DOHH2 (cell line): ENCODE measurements around the gene FLRT1.

Experiments used
- H3F3A ChIP-seq: fragments of 200-600 bp; sonication (generic), shearing (Covaris generic); 2 replicates; pipeline ENCODE4 v1.6.0; 2016; ENCODE audit warnings: antibody characterized with exemption, mild to moderate bottlenecking; ENCODE audit not compliant: control insufficient read depth, insufficient read depth
- H3K27ac ChIP-seq: fragments of 200-600 bp; sonication (generic); 2 replicates; pipeline ENCODE4 v1.5.1; 2014; ENCODE audit warnings: low read depth, mild to moderate bottlenecking, low read length, moderate library complexity
- H3K27me3 ChIP-seq: fragments of 200-600 bp; sonication (generic); 2 replicates; pipeline ENCODE4 v1.6.1; 2014; ENCODE audit warnings: mild to moderate bottlenecking, low read length, mixed read lengths; ENCODE audit not compliant: control insufficient read depth
- H3K36me3 ChIP-seq: fragments of 200-600 bp; sonication (generic); 2 replicates; pipeline ENCODE4 v1.6.1; 2014; ENCODE audit warnings: mild to moderate bottlenecking, low read length, moderate library complexity, mixed read lengths; ENCODE audit not compliant: control insufficient read depth
- H3K4me1 ChIP-seq: fragments of 200-600 bp; sonication (generic); 2 replicates; pipeline ENCODE4 v1.6.1; 2014; ENCODE audit warnings: mild to moderate bottlenecking, low read length, mixed read lengths; ENCODE audit not compliant: control insufficient read depth
- H3K4me2 ChIP-seq: fragments of 200-600 bp; sonication (generic); 2 replicates; pipeline ENCODE4 v1.6.0; 2014; ENCODE audit warnings: mild to moderate bottlenecking, low read length, moderate library complexity
- H3K4me3 ChIP-seq: fragments of 200-600 bp; sonication (generic); 2 replicates; pipeline ENCODE4 v1.5.1; 2014; ENCODE audit warnings: mild to moderate bottlenecking, low read length, mixed read lengths
- H3K79me2 ChIP-seq: fragments of 200-600 bp; sonication (generic); 2 replicates; pipeline ENCODE4 v1.6.1; 2014; ENCODE audit warnings: mild to moderate bottlenecking, low read length, mixed read lengths; ENCODE audit not compliant: control insufficient read depth
- H3K9me2 ChIP-seq: fragments of 200-600 bp; sonication (generic); replicated peaks from 2 replicates; pipeline ENCODE4 v1.6.1; 2014; ENCODE audit warnings: mild to moderate bottlenecking, low read length, mixed read lengths; ENCODE audit not compliant: control insufficient read depth
- H3K9me3 ChIP-seq: fragments of 200-600 bp; sonication (generic); 2 replicates; pipeline ENCODE4 v1.6.1; 2014; ENCODE audit warnings: antibody characterized with exemption, low read length, mixed read lengths; ENCODE audit not compliant: control insufficient read depth, insufficient read depth
- H4K20me1 ChIP-seq: fragments of 200-600 bp; sonication (generic); 2 replicates; pipeline ENCODE4 v1.6.0; 2014; ENCODE audit warnings: low read depth, mild to moderate bottlenecking, antibody characterized with exemption, low read length, moderate library complexity; ENCODE audit not compliant: control insufficient read depth, insufficient read depth
- EZH2phosphoT487 ChIP-seq: fragments of 200-600 bp; sonication (generic); IDR thresholded peaks from 2 replicates; pipeline ENCODE4 v1.6.1; 2017; ENCODE audit warnings: borderline replicate concordance, mild to moderate bottlenecking, antibody characterized with exemption, low read length, moderate library complexity, mixed read lengths
- TF ChIP-seq, protein P1 (sequence below): fragments of 200-600 bp; sonication (generic); IDR thresholded peaks from one replicate; pipeline ENCODE4 v1.5.1; 2014; ENCODE audit warnings: antibody characterized with exemption, mild to moderate bottlenecking, low read depth, low read length; ENCODE audit not compliant: poor library complexity, severe bottlenecking

FLRT1 gene

DNA sequence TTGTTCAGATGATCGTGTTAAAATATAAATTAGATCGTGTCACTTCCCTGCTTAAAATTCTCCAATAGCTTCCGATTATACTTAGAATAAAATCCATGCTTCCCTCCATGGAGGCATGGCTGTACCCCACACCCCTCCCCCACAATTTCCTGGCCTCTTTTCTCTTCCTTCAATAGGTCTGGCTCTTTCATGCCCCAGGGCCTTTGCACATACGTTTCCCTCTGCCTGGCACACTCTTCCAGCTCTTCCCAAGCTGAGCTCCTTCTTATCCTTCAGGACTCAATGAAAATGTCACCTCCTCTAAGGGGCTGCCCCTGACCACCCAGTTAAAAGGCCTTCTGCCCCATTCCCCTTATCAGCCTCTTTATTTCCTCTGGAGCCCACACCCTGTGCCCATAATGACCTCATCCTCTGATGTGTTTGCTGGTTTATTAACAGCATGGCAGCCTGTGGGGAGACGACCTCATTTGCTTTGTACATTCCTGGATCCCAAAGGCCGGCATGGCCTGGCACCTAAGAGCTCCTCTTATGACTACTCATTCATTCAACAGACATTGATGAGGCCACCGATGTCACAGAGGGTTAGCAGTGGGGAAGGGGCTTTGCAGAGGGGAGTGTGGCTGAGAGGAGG lies 9.0 kb upstream of the FLRT1 start:
- H3K79me2 ChIP-seq, result no peaks in the 10 kb centered on the region
- no peak overlapping the region for H3K4me2 ChIP-seq
- no peaks in the 10 kb centered on the region for H3K36me3 ChIP-seq
- H3K4me3 ChIP-seq, result no peak overlapping the region
- H3K4me1 ChIP-seq, result peaks cover 14% of the 10 kb centered on the region
- no peaks in the 10 kb centered on the region for H3K9me2 ChIP-seq
- no peaks in the 10 kb centered on the region for H3K9me3 ChIP-seq
- peaks cover 30% of the 10 kb centered on the region for H3K27me3 ChIP-seq
- TF ChIP-seq EZH2phosphoT487, result no peak
- TF ChIP-seq, protein P1, sequence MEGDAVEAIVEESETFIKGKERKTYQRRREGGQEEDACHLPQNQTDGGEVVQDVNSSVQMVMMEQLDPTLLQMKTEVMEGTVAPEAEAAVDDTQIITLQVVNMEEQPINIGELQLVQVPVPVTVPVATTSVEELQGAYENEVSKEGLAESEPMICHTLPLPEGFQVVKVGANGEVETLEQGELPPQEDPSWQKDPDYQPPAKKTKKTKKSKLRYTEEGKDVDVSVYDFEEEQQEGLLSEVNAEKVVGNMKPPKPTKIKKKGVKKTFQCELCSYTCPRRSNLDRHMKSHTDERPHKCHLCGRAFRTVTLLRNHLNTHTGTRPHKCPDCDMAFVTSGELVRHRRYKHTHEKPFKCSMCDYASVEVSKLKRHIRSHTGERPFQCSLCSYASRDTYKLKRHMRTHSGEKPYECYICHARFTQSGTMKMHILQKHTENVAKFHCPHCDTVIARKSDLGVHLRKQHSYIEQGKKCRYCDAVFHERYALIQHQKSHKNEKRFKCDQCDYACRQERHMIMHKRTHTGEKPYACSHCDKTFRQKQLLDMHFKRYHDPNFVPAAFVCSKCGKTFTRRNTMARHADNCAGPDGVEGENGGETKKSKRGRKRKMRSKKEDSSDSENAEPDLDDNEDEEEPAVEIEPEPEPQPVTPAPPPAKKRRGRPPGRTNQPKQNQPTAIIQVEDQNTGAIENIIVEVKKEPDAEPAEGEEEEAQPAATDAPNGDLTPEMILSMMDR, result no peak
- no peaks in the 10 kb centered on the region for H4K20me1 ChIP-seq
- H3K27ac ChIP-seq, result no peak overlapping the region
- H3F3A ChIP-seq, result no peaks in the 10 kb centered on the region

DNA sequence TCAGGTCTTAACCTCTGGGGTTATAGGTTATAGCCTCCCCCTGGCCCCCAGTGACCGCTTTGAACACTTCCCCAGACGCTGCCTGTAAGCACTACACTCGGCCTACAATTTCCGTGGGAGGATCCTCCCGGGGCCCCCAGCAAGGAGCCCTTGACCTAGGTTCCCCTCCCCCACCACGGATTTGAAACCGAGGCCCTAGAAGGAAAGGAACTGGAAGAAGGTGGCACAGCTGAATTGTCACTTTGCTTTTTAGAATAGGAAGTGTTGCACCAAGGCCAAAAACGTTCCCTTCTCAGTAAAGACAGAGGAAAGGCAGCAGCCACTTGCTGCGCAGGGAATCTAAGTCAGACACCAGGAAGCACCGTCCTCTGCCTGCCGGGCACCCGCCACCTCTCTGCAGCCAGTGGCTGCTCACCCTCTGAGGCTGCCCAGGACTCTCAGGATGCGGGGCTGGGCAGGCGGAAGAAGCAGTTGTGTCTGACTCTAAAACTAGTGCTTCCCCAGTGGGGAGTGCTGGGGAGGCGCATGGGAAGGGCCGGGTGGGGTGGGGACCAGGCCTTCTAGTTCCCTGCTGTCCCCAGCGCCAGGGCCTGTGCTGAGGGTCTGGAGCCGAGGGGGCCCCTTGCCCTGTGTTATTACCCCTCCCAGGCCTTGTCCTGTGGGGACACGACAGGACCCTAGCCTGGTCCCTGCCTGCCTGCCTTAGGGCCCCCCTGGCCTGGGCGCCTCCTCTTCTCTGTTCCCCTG lies 7.9 kb upstream of the FLRT1 start:
- Histone ChIP-seq H3K9me2 (no peaks in the 10 kb centered on the region), H3K36me3 (no peaks in the 10 kb centered on the region), H3K4me2 (peak overlapping the region; percentile 20; the same call in 1 of the 2 replicates), H3K4me3 (no peak overlapping the region), H3K9me3 (no peaks in the 10 kb centered on the region), H3F3A (no peaks in the 10 kb centered on the region), H3K4me1 (peaks cover 14% of the 10 kb centered on the region), H3K27ac (no peak overlapping the region), H3K79me2 (no peaks in the 10 kb centered on the region), H3K27me3 (peaks cover 33% of the 10 kb centered on the region), H4K20me1 (no peaks in the 10 kb centered on the region)
- TF ChIP-seq EZH2phosphoT487, result no peak
- TF ChIP-seq, protein P1, result no peak

GRCh38 chr11:64028398-64029115 lies 7.2 kb upstream of the FLRT1 start:
- Histone ChIP-seq H3K9me2 (no peaks in the 10 kb centered on the region), H4K20me1 (no peaks in the 10 kb centered on the region), H3K4me2 (peak overlapping the region; percentile 20; the same call in 1 of the 2 replicates), H3F3A (no peaks in the 10 kb centered on the region), H3K79me2 (no peaks in the 10 kb centered on the region), H3K27ac (no peak overlapping the region), H3K36me3 (no peaks in the 10 kb centered on the region), H3K4me1 (peaks cover 14% of the 10 kb centered on the region), H3K4me3 (no peak overlapping the region), H3K27me3 (peaks cover 35% of the 10 kb centered on the region), H3K9me3 (no peaks in the 10 kb centered on the region)
- TF ChIP-seq EZH2phosphoT487, result no peak
- TF ChIP-seq, protein P1, result no peak
